HepG2 (cell line): ENCODE data around the gene DTNB.

Experiments used
- FOSL1 ChIP-seq: sonication (generic); formaldehyde crosslinking; IDR thresholded peaks from 2 replicates; pipeline ENCODE4 v1.9.0; 2021; ENCODE audit warnings: missing genetic modification reagents, borderline replicate concordance
- KDM1A ChIP-seq: IDR thresholded peaks from 2 replicates; pipeline ENCODE4 v1.6.1; 2016; ENCODE audit warnings: missing compliant biosample characterization
- NFIC ChIP-seq: IDR thresholded peaks from 2 replicates; pipeline ENCODE4 v1.6.1; 2012; ENCODE audit warnings: mild to moderate bottlenecking, low read length, inconsistent platforms
- SP1 ChIP-seq, 2 experiments: fragments of 450-650 bp in 1 of 2; sonication (generic) in 1 of 2; formaldehyde crosslinking in 1 of 2; IDR thresholded peaks; 2 replicates each; pipeline versions ENCODE4 v1.4.0 to v1.6.1; 2016 to 2020; ENCODE audit warnings: missing genetic modification reagents in 1 of 2
- ZNF589 ChIP-seq: sonication (generic); formaldehyde crosslinking; conservative IDR thresholded peaks from 2 replicates; pipeline ENCODE4 v1.8.0; 2022; ENCODE audit warnings: mild to moderate bottlenecking, moderate library complexity, missing genetic modification reagents

DNA sequence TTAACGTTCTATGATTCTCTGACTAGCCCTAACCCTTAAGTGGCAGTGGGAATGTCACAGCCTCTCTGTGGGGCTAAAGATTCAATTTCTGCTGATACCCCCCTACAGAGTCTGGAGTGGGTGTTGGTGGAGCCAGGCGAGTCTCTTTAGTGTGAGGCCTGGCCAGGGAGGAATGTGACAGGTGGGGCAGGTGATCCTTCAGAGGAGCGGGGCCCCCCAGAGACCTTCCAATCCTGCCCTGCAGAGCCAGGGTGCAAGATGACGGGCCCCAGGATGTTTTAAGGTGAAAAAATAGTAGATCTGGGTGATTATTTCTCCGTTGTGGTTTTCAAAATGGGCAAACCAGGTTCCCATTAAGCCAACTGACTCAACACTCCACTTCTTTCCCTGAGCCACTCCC lies 303.5 kb downstream of the DTNB start:
- TF ChIP-seq KDM1A (CRISPR knock-in tag) (no peak), SP1 (IDR thresholded peaks at IDR 0.05) (no peak), SP1 (CRISPR knock-in tag; IDR thresholded peaks at IDR 0.05) (no peak), FOSL1 (CRISPR knock-in tag) (no peak), ZNF589 (CRISPR knock-in tag) (no peak), NFIC (no peak)
